NCI-H2227 (cell line): Measurements from ENCODE around the gene WDR54.

ENCODE experiments used
- DNase-seq: peaks from one replicate; lab custom pipeline; 2025; ENCODE audit not compliant: unreplicated experiment; lab: John Stamatoyannopoulos, UW

The WDR54 gene

GRCh38 chr2:74406035-74406434, 15.5 kb upstream of the WDR54 start:
- no peak for DNase-seq

GRCh38 chr2:74407682-74408081, 13.8 kb upstream of the WDR54 start:
- no peak for DNase-seq

- no peak for DNase-seq
Observed at GRCh38 chr2:74413001-74413698, 8.4 kb upstream of the WDR54 start.

- DNase-seq, result no peak
Observed at GRCh38 chr2:74414441-74414840, 7.1 kb upstream of the WDR54 start.

- DNase-seq, result no peak
Observed at GRCh38 chr2:74414881-74415761, 6.4 kb upstream of the WDR54 start.

GRCh38 chr2:74415762-74416395, 5.7 kb upstream of the WDR54 start:
- DNase-seq, result no peak

- no peak for DNase-seq
Observed at GRCh38 chr2:74416778-74417177, 4.8 kb upstream of the WDR54 start.

GRCh38 chr2:74417197-74417596, 4.3 kb upstream of the WDR54 start:
- no peak for DNase-seq

- no peak for DNase-seq
Observed at GRCh38 chr2:74417763-74418162, 3.8 kb upstream of the WDR54 start.

- DNase-seq, result no peak
Observed at GRCh38 chr2:74418312-74418711, 3.2 kb upstream of the WDR54 start.

GRCh38 chr2:74419345-74419744, 2.2 kb upstream of the WDR54 start:
- DNase-seq, result no peak

GRCh38 chr2:74420006-74420405, 1.5 kb upstream of the WDR54 start:
- DNase-seq, result no peak

GRCh38 chr2:74420443-74421103, 957 bp upstream of the WDR54 start:
- DNase-seq, result peak; percentile 46

- no peak for DNase-seq
Observed at GRCh38 chr2:74423231-74424095, 1.9 kb downstream of the WDR54 start.

- no peak for DNase-seq
Observed at GRCh38 chr2:74424139-74424992, 2.8 kb downstream of the WDR54 start.

- no peak for DNase-seq
Observed at GRCh38 chr2:74424995-74425406, 3.5 kb downstream of the WDR54 start.

GRCh38 chr2:74425523-74425922, 4.0 kb downstream of the WDR54 start:
- DNase-seq, result no peak

GRCh38 chr2:74426181-74426758, 4.7 kb downstream of the WDR54 start:
- DNase-seq, result no peak

- DNase-seq, result no peak
Observed at GRCh38 chr2:74427551-74427950, 6.0 kb downstream of the WDR54 start.
